Nephron progenitor cell (in vitro differentiated cells): ENCODE measurements around the gene BAZ2B.

Source experiments
- DNase-seq: peaks from one replicate; pipeline ENCODE4 v3.0.0; 2021
- H3K27ac Mint-ChIP-seq: 2 replicates; pipeline ENCODE4 v1.8.0; 2021; ENCODE audit warnings: mild to moderate bottlenecking, moderate library complexity, mixed read lengths
- H3K27me3 Mint-ChIP-seq: 2 replicates; pipeline ENCODE4 v1.8.0; 2021; ENCODE audit warnings: mild to moderate bottlenecking, low read depth, mixed read lengths; ENCODE audit not compliant: poor library complexity
- H3K36me3 Mint-ChIP-seq: 2 replicates; pipeline ENCODE4 v1.8.0; 2021; ENCODE audit warnings: low read depth, mixed read lengths
- H3K4me1 Mint-ChIP-seq: 2 replicates; pipeline ENCODE4 v1.8.0; 2021; ENCODE audit warnings: mixed read lengths
- H3K4me3 Mint-ChIP-seq: 2 replicates; pipeline ENCODE4 v1.8.0; 2021; ENCODE audit warnings: mild to moderate bottlenecking, moderate library complexity, mixed read lengths
- H3K9me3 Mint-ChIP-seq: 2 replicates; pipeline ENCODE4 v1.8.0; 2021; ENCODE audit warnings: mild to moderate bottlenecking, moderate library complexity, mixed read lengths
- TF ChIP-seq, protein P1 (sequence below): fragments of 200-600 bp; sonication (generic); IDR thresholded peaks from 2 replicates; pipeline ENCODE4 v1.5.0; 2021; ENCODE audit warnings: antibody characterized with exemption

BAZ2B gene

DNA sequence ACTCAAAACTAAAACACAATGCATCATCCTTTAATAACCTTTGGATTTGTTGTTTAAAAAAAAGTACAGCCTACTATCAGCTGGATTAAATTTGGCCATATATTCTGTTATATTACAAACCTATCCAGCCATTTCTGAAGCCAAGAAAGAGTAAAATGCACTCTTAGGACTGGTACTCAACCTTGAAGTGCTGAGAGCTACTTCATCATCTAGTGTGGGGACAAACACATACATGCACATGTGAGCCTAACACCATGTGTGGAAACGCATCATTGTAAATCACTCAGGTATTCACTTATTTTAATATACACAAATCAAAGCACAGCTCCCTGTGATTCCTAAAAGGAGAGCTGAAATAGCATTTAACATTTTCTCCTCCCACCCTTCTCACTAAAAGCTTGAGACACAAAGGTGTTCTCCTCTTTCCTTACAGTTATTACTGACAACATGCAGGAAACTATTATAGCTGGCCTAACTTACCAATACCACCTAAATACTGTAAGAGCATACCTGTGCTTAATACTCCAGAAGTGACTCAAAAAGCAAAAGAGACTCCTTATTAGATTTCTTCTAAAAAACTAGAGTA, 7.5 kb downstream of the BAZ2B start:
- Mint-ChIP-seq H3K4me1 (peaks cover 50% of the 10 kb centered on the region), H3K9me3 (no peaks in the 10 kb centered on the region), H3K36me3 (peaks cover 30% of the 10 kb centered on the region), H3K4me3 (no peak overlapping the region), H3K27ac (no peak overlapping the region), H3K27me3 (no peaks in the 10 kb centered on the region)
- TF ChIP-seq, protein P1, sequence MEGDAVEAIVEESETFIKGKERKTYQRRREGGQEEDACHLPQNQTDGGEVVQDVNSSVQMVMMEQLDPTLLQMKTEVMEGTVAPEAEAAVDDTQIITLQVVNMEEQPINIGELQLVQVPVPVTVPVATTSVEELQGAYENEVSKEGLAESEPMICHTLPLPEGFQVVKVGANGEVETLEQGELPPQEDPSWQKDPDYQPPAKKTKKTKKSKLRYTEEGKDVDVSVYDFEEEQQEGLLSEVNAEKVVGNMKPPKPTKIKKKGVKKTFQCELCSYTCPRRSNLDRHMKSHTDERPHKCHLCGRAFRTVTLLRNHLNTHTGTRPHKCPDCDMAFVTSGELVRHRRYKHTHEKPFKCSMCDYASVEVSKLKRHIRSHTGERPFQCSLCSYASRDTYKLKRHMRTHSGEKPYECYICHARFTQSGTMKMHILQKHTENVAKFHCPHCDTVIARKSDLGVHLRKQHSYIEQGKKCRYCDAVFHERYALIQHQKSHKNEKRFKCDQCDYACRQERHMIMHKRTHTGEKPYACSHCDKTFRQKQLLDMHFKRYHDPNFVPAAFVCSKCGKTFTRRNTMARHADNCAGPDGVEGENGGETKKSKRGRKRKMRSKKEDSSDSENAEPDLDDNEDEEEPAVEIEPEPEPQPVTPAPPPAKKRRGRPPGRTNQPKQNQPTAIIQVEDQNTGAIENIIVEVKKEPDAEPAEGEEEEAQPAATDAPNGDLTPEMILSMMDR, result no peak
- no peak for DNase-seq

DNA sequence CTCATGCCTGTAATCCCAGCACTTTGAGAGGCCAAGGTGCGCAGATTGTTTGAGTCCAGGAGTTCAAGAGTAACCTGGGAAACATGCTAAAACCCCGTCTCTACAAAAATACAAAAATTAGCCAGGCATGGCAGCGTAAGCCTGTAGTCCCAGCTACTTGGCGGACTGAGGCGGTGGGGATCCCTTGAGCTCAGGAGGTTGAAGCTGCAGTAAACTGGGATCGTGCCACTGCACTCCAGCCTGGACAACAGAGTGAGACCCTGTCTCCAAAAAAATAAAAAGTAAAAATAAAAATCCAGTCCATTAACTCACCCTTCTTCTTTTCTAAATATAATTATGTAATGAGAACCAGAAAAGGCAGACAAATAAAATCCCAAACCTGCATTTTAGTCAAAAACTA, 8.2 kb downstream of the BAZ2B start:
- Mint-ChIP-seq H3K36me3 (peaks cover 30% of the 10 kb centered on the region), H3K4me1 (peaks cover 43% of the 10 kb centered on the region), H3K27me3 (no peaks in the 10 kb centered on the region), H3K4me3 (no peak overlapping the region), H3K27ac (no peak overlapping the region), H3K9me3 (no peaks in the 10 kb centered on the region)
- TF ChIP-seq, protein P1, result no peak
- DNase-seq, result no peak

DNA sequence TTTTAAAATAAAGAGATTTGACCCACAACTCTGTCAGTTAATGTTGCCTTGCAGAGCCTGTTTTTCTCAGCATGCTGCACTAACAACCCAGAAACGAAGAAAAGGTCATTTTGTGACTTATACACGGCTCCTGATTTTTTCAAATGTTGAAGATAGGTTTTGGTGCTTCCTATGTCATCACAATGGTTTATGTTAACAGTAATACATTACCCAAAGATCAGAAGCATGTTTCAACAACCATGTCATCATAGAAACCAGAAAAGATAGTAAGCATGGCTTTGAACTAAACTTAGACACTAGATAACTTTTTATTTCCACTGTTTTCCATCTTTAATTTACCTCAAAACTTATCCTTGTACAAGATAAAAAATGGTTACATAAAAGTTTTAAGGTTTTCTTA, 10.1 kb downstream of the BAZ2B start:
- H3K4me1 Mint-ChIP-seq, result peaks cover 25% of the 10 kb centered on the region
- H3K36me3 Mint-ChIP-seq, result peaks cover 31% of the 10 kb centered on the region
- no peak overlapping the region for H3K4me3 Mint-ChIP-seq
- no peak for DNase-seq
- no peaks in the 10 kb centered on the region for H3K9me3 Mint-ChIP-seq
- peak overlapping the region; percentile 73 for H3K27ac Mint-ChIP-seq
- H3K27me3 Mint-ChIP-seq, result no peaks in the 10 kb centered on the region
- TF ChIP-seq, protein P1, result no peak

DNA sequence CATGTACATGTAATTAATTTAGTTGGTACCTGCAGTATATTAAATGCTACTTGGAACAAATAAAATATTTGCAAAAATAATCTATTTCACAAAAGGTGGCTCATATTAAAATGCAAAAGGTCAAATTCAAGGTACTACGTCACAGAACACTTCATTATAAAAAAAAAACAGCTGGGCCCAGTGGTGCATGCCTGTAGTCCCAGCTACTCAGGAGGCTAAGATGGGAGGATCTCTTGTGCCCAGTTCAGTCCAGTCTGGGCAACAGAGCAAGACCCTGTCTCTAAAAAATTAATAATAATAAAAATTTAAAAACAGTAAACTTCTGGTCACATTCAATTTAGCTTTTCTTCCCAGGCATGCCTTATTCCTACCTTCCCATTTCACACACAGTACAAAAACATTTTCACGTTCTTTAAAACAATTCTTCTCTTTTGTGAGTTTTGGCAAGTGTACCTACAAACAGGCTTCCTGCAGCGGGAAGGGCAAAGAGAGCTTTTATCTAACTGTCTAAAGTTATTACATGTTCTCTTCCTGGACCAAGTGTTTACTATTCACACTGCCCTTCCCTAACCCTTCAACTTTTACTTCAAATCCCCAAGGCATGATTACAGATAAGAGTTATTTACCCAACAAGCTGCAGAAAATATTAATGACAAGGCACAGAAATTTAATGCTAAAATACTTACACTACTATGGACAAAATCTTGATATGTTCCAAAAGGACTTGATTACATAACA, 10.7 kb downstream of the BAZ2B start:
- Mint-ChIP-seq H3K4me3 (no peak overlapping the region), H3K27ac (peak overlapping the region; percentile 73), H3K9me3 (no peaks in the 10 kb centered on the region), H3K4me1 (peaks cover 22% of the 10 kb centered on the region), H3K27me3 (no peaks in the 10 kb centered on the region), H3K36me3 (peaks cover 38% of the 10 kb centered on the region)
- no peak for DNase-seq
- TF ChIP-seq, protein P1, result no peak

DNA sequence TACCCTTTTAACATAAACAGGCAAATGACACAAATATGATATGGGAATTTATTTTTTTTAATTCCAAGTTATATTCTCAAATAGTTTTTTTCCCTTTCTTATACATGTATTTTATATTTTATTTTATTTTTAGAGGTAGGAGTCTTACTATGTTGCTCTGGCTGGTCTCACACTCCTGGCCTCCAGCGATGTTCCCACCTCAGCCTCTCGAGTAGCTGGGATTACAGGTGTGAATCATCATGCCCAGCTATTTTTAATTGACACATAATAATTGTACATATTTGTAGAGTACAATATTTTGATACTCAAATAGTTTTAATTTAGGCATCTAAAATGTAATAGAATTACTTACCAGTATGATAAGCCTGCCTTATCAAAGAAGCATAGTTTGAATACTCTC, 12.2 kb downstream of the BAZ2B start:
- Mint-ChIP-seq H3K27ac (no peak overlapping the region), H3K4me3 (no peak overlapping the region), H3K36me3 (peaks cover 33% of the 10 kb centered on the region), H3K27me3 (peaks cover 3% of the 10 kb centered on the region), H3K4me1 (peaks cover 14% of the 10 kb centered on the region), H3K9me3 (no peaks in the 10 kb centered on the region)
- no peak for DNase-seq
- TF ChIP-seq, protein P1, result no peak

DNA sequence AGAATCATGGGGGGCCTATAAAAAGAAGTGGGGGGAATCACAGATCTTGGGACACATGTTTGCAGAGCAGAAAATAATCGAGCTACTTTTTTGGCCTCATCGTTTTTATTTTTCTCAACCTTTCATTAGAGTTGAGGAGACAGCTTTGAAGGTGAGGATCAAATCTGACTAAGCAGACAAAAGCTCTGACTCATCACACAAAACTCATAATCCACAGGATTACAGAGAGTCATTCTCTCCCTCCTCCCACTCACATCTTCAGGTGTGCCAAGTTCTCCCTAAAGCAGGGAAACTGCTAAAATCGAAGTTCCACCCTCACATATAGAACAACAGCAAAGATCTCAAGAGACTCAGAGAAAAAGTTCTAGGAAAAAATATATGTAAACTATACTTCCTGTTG, 15.6 kb downstream of the BAZ2B start:
- TF ChIP-seq, protein P1, result no peak
- Mint-ChIP-seq H3K27me3 (peaks cover 3% of the 10 kb centered on the region), H3K4me3 (no peak overlapping the region), H3K36me3 (peaks cover 48% of the 10 kb centered on the region), H3K27ac (no peak overlapping the region), H3K9me3 (peaks cover 15% of the 10 kb centered on the region), H3K4me1 (peaks cover 2% of the 10 kb centered on the region)
- DNase-seq, result no peak
